ENCODE measurements around the gene TMEM117.
"Not testable (repeated sequence)": the region's sequence is repeated elsewhere in the genome, so short reads cannot be mapped to it uniquely, and the experiment has no call there.

Gene TMEM117

GRCh38 chr12:44240186-44240585 lies 404.3 kb downstream of the TMEM117 start:
- no peak for DNase-seq

- DNase-seq = no peak
Measured at GRCh38 chr12:44245932-44246331, 410.1 kb downstream of the TMEM117 start.

GRCh38 chr12:44246482-44247105 lies 410.7 kb downstream of the TMEM117 start:
- DNase-seq = no peak

- DNase-seq = no peak
Measured at GRCh38 chr12:44247588-44247987, 411.7 kb downstream of the TMEM117 start.

GRCh38 chr12:44248436-44248835 lies 412.6 kb downstream of the TMEM117 start:
- no peak for DNase-seq

- DNase-seq = not testable (repeated sequence)
Measured at GRCh38 chr12:44250440-44250839, 414.6 kb downstream of the TMEM117 start.

GRCh38 chr12:44253338-44253856 lies 417.5 kb downstream of the TMEM117 start:
- no peak for DNase-seq

GRCh38 chr12:44258246-44258645 lies 422.4 kb downstream of the TMEM117 start:
- DNase-seq = no peak

GRCh38 chr12:44259890-44260289 lies 424.0 kb downstream of the TMEM117 start:
- DNase-seq = no peak

- DNase-seq = no peak
Measured at GRCh38 chr12:44260581-44260980, 424.7 kb downstream of the TMEM117 start.

GRCh38 chr12:44285321-44285960 lies 449.6 kb downstream of the TMEM117 start:
- DNase-seq = no peak

GRCh38 chr12:44286336-44286735 lies 450.5 kb downstream of the TMEM117 start:
- no peak for DNase-seq

GRCh38 chr12:44286821-44287505 lies 451.1 kb downstream of the TMEM117 start:
- no peak for DNase-seq

GRCh38 chr12:44287545-44287944 lies 451.7 kb downstream of the TMEM117 start:
- DNase-seq = no peak

- DNase-seq = no peak
Measured at GRCh38 chr12:44294649-44295048, 458.8 kb downstream of the TMEM117 start.

GRCh38 chr12:44295958-44296623 lies 460.2 kb downstream of the TMEM117 start:
- no peak for DNase-seq

GRCh38 chr12:44296624-44297197 lies 460.8 kb downstream of the TMEM117 start:
- no peak for DNase-seq

GRCh38 chr12:44299524-44299923 lies 463.6 kb downstream of the TMEM117 start:
- DNase-seq = no peak

GRCh38 chr12:44307506-44308168 lies 471.8 kb downstream of the TMEM117 start:
- no peak for DNase-seq

GRCh38 chr12:44313188-44313587 lies 477.3 kb downstream of the TMEM117 start:
- DNase-seq = no peak

- no peak for DNase-seq
Measured at GRCh38 chr12:44314007-44314500, 478.2 kb downstream of the TMEM117 start.

GRCh38 chr12:44317651-44318126 lies 481.8 kb downstream of the TMEM117 start:
- DNase-seq = no peak
